HCT116 (cell line): ENCODE results near the gene CCDC179. TPM values are rescaled to one million over a fixed set of nuclear protein-coding genes. Genes with fewer than 3 reads are reported as not detected.

ENCODE experiments used
- ATAC-seq: fragments of 200-7000 bp; cut with Tn5 transposase; 2 replicates; pipeline ENCODE4 v1.9.1; 2020; ENCODE audit warnings: mild to moderate bottlenecking, moderate library complexity
- BruUV-seq: library from RNA; stranded (reverse); fragments of 400-500 nt; replicated peaks from 2 replicates; lab custom pipeline; 2021; lab: Mats Ljungman, UMichigan
- CTCF ChIA-PET: fragments of 300-600 bp; sonication (Branson Sonifier 250); formaldehyde crosslinking; loops from one replicate; lab custom pipeline; 2021; ENCODE audit warnings: antibody characterized with exemption; lab: Charles Lee
- POLR2A ChIA-PET: fragments of 300-600, 350-600 bp; sonication (Branson Sonifier 250); formaldehyde crosslinking; loops from one replicate; lab custom pipeline; 2021; ENCODE audit warnings: antibody characterized with exemption; lab: Charles Lee
- RAD21 ChIA-PET, 2 experiments: fragments of 300-600 bp; sonication (Branson Sonifier 250); formaldehyde crosslinking; loops; one replicate each; lab custom pipeline; 2023; ENCODE audit warnings: low total read pairs in 2 of 2; ENCODE audit not compliant: uncharacterized antibody in 2 of 2, unreplicated experiment in 2 of 2, low non-redundant PET in 1 of 2; lab: Charles Lee
- DNase-seq: peaks from one replicate; pipeline ENCODE4 v3.0.0-alpha.2; 2010; ENCODE audit warnings: low read depth, low spot score
- H2AFZ ChIP-seq: fragments of 200-600 bp; shearing (Covaris generic), sonication (generic); 2 replicates; pipeline ENCODE4 v1.6.1; 2017; ENCODE audit warnings: low read depth, mixed run types, mixed read lengths, antibody characterized with exemption, low read length; ENCODE audit not compliant: poor library complexity, severe bottlenecking
- H3K27ac ChIP-seq: 2 replicates; pipeline ENCODE4 v1.5.1; 2012; ENCODE audit warnings: low read depth, low read length
- H3K27me3 ChIP-seq: fragments of 200-600 bp; sonication (generic); 2 replicates; pipeline ENCODE4 v1.6.1; 2016; ENCODE audit warnings: mixed run types, low read length, mixed read lengths; ENCODE audit not compliant: insufficient read depth
- H3K36me3 ChIP-seq, 2 experiments: fragments of 200-500 bp in 1 of 2; fragments of 200-600 bp in 1 of 2; sonication (Bioruptor generic) in 1 of 2; sonication (generic) in 1 of 2; 2 replicates each; pipeline versions ENCODE4 v1.5.1 to v1.6.1; 2014 to 2016; ENCODE audit warnings: low read length in 2 of 2, inconsistent platforms in 1 of 2, mixed read lengths in 1 of 2, mixed run types in 1 of 2; ENCODE audit not compliant: insufficient read depth in 2 of 2, control insufficient read depth in 1 of 2
- H3K4me1 ChIP-seq, 2 experiments: fragments of 200-600 bp in 1 of 2; sonication (generic) in 1 of 2; 2 replicates each; pipeline versions ENCODE4 v1.5.1 to v1.6.1; 2012 to 2017; ENCODE audit warnings: low read length in 2 of 2, inconsistent platforms in 1 of 2, mild to moderate bottlenecking in 1 of 2, mixed read lengths in 1 of 2, mixed run types in 1 of 2, moderate library complexity in 1 of 2; ENCODE audit not compliant: insufficient read depth in 2 of 2, control insufficient read depth in 1 of 2
- H3K4me2 ChIP-seq: fragments of 200-600 bp; sonication (generic); 2 replicates; pipeline ENCODE4 v1.6.1; 2017; ENCODE audit warnings: mixed run types, low read length, mixed read lengths
- H3K4me3 ChIP-seq, 2 experiments: fragments of 200-600 bp in 1 of 2; sonication (generic) in 1 of 2; replicated peaks in 1 of 2; 2 replicates each; pipeline ENCODE4 v1.5.1; 2011 to 2016; ENCODE audit warnings: low read length in 2 of 2, control low read depth in 1 of 2, low read depth in 1 of 2, mild to moderate bottlenecking in 1 of 2, mixed read lengths in 1 of 2, mixed run types in 1 of 2
- H3K79me2 ChIP-seq: fragments of 200-600 bp; sonication (generic); 2 replicates; pipeline ENCODE4 v1.6.1; 2017; ENCODE audit warnings: mild to moderate bottlenecking, mixed run types, low read length, moderate library complexity, mixed read lengths; ENCODE audit not compliant: insufficient read depth
- H3K9ac ChIP-seq: fragments of 200-600 bp; sonication (generic); 2 replicates; pipeline ENCODE4 v1.6.1; 2016; ENCODE audit warnings: low read length, mixed read lengths
- H3K9me2 ChIP-seq: fragments of 200-600 bp; sonication (generic), shearing (Covaris generic); 2 replicates; pipeline ENCODE4 v1.6.1; 2017; ENCODE audit warnings: mixed run types, mild to moderate bottlenecking, moderate library complexity; ENCODE audit not compliant: insufficient read depth
- H3K9me3 ChIP-seq, 2 experiments: fragments of 200-500 bp in 1 of 2; fragments of 200-600 bp in 1 of 2; sonication (Bioruptor generic) in 1 of 2; sonication (generic) in 1 of 2; 2 replicates each; pipeline ENCODE4 v1.6.1; 2014 to 2017; ENCODE audit warnings: low read length in 2 of 2, mixed read lengths in 2 of 2, inconsistent platforms in 1 of 2, low read depth in 1 of 2, mild to moderate bottlenecking in 1 of 2, mixed run types in 1 of 2, moderate library complexity in 1 of 2; ENCODE audit not compliant: control insufficient read depth in 1 of 2, insufficient read depth in 1 of 2
- H4K20me1 ChIP-seq: fragments of 200-600 bp; sonication (generic), shearing (Covaris generic); 2 replicates; pipeline ENCODE4 v1.6.1; 2017; ENCODE audit warnings: mixed run types, mild to moderate bottlenecking, moderate library complexity; ENCODE audit not compliant: insufficient read depth
- EZH2 ChIP-seq: fragments of 200-600 bp; sonication (generic); IDR thresholded peaks from 2 replicates; pipeline ENCODE4 v1.6.1; 2017; ENCODE audit warnings: antibody characterized with exemption, mixed run types
- EZH2phosphoT487 ChIP-seq: fragments of 200-600 bp; IDR thresholded peaks from 2 replicates; pipeline ENCODE4 v1.6.1; 2018; ENCODE audit warnings: antibody characterized with exemption, borderline replicate concordance
- JUND ChIP-seq: IDR thresholded peaks from 2 replicates; pipeline ENCODE4 v1.6.1; 2012
- MAX ChIP-seq: IDR thresholded peaks from 2 replicates; pipeline ENCODE4 v1.6.1; 2012
- POLR2AphosphoS5 ChIP-seq: IDR thresholded peaks from 2 replicates; pipeline ENCODE4 v1.6.1; 2011; ENCODE audit warnings: mild to moderate bottlenecking, low read depth, low read length, moderate library complexity
- REST ChIP-seq: IDR thresholded peaks from 2 replicates; pipeline ENCODE4 v1.6.1; 2012; ENCODE audit warnings: low read depth
- SP1 ChIP-seq: IDR thresholded peaks from 2 replicates; pipeline ENCODE4 v1.6.1; 2012; ENCODE audit warnings: low read depth
- ZBTB33 ChIP-seq: IDR thresholded peaks from 2 replicates; pipeline ENCODE4 v1.6.1; 2011; ENCODE audit warnings: mild to moderate bottlenecking, low read length, moderate library complexity; ENCODE audit not compliant: insufficient replicate concordance; ENCODE audit errors: extremely low read depth
- ZNF274 ChIP-seq: fragments of 200-500 bp; sonication (Bioruptor generic); IDR thresholded peaks from 2 replicates; pipeline ENCODE4 v1.6.1; 2014; ENCODE audit warnings: mild to moderate bottlenecking, low read depth, low read length, inconsistent platforms
- intact Hi-C: fragments of 100-400 bp; cut with micrococcal nuclease; formaldehyde crosslinking; loops from 2 replicates; pipeline ENCODE4 v1.10.0; 2022
- total RNA-seq: library from RNA; stranded (reverse); gene quantifications from one replicate; pipeline ENCODE4 v1.2.1, GENCODE V29; 2021; ENCODE audit not compliant: unreplicated experiment

Gene CCDC179
- total RNA-seq, 1 experiment from 2014 or later, result not detected

GRCh38 chr11:22890227-22890626, 30.0 kb upstream of the CCDC179 start:
- no peaks in the 10 kb centered on the region for H3K9me2 ChIP-seq
- BruUV-seq, result no TSS peak
- no peaks in the 10 kb centered on the region for H3K9me3 ChIP-seq
- DNase-seq (no peak), ATAC-seq (no peak)
- ChIA-PET RAD21 (no interaction called here), POLR2A (no interaction called here), CTCF (no interaction called here)
- no peak overlapping the region for H3K27ac ChIP-seq
- H2AFZ ChIP-seq, result no peak overlapping the region
- H3K4me1 ChIP-seq, result no peaks in the 10 kb centered on the region
- H3K9ac ChIP-seq, result no peak overlapping the region
- no peak overlapping the region for H3K4me3 ChIP-seq
- H4K20me1 ChIP-seq, result no peaks in the 10 kb centered on the region; the same call in 1 of the 2 replicates
- H3K27me3 ChIP-seq, result no peaks in the 10 kb centered on the region
- H3K79me2 ChIP-seq, result no peaks in the 10 kb centered on the region
- TF ChIP-seq EZH2phosphoT487 (no peak), ZBTB33 (no peak), ZNF274 (no peak), JUND (no peak), SP1 (no peak), POLR2AphosphoS5 (no peak), MAX (no peak), REST (no peak), EZH2 (no peak)
- H3K36me3 ChIP-seq, result no peaks in the 10 kb centered on the region
- intact Hi-C loops, result no loop called here
- H3K4me2 ChIP-seq, result no peak overlapping the region
